SKM-1 (cell line): Measurements from ENCODE around the gene ATP5PD.
"Not testable (repeated sequence)": the region's sequence is repeated elsewhere in the genome, so short reads cannot be mapped to it uniquely, and the experiment has no call there.

ENCODE experiments used
- DNase-seq: peaks from one replicate; lab custom pipeline; 2025; ENCODE audit not compliant: unreplicated experiment; lab: John Stamatoyannopoulos, UW

ATP5PD gene

GRCh38 chr17:75077496-75078283, 30.9 kb upstream of the ATP5PD start:
- DNase-seq = no peak

GRCh38 chr17:75077072-75077495, 30.3 kb upstream of the ATP5PD start:
- DNase-seq = no peak

GRCh38 chr17:75075597-75076336, 29.0 kb upstream of the ATP5PD start:
- DNase-seq = no peak

GRCh38 chr17:75074532-75074931, 27.8 kb upstream of the ATP5PD start:
- DNase-seq = no peak

- DNase-seq = no peak
Measured at GRCh38 chr17:75073618-75074047, 26.9 kb upstream of the ATP5PD start.

GRCh38 chr17:75072909-75073308, 26.1 kb upstream of the ATP5PD start:
- not testable (repeated sequence) for DNase-seq

GRCh38 chr17:75071478-75072271, 24.9 kb upstream of the ATP5PD start:
- not testable (repeated sequence) for DNase-seq

GRCh38 chr17:75069783-75070182, 23.0 kb upstream of the ATP5PD start:
- no peak for DNase-seq

GRCh38 chr17:75068750-75069149, 22.0 kb upstream of the ATP5PD start:
- DNase-seq = no peak

- no peak for DNase-seq
Measured at GRCh38 chr17:75067856-75068255, 21.1 kb upstream of the ATP5PD start.

- DNase-seq = no peak
Measured at GRCh38 chr17:75065562-75066151, 18.9 kb upstream of the ATP5PD start.

- no peak for DNase-seq
Measured at GRCh38 chr17:75064867-75065561, 18.2 kb upstream of the ATP5PD start.

GRCh38 chr17:75064460-75064859, 17.7 kb upstream of the ATP5PD start:
- DNase-seq = no peak

- no peak for DNase-seq
Measured at GRCh38 chr17:75064040-75064439, 17.3 kb upstream of the ATP5PD start.

GRCh38 chr17:75063626-75064025, 16.9 kb upstream of the ATP5PD start:
- no peak for DNase-seq

GRCh38 chr17:75063201-75063600, 16.4 kb upstream of the ATP5PD start:
- no peak for DNase-seq

GRCh38 chr17:75061618-75062017, 14.8 kb upstream of the ATP5PD start:
- no peak for DNase-seq

- DNase-seq = no peak
Measured at GRCh38 chr17:75061055-75061438, 14.3 kb upstream of the ATP5PD start.

GRCh38 chr17:75060434-75061054, 13.8 kb upstream of the ATP5PD start:
- DNase-seq = no peak
